ENCODE measurements around the gene AP2A1.

Gene AP2A1

DNA sequence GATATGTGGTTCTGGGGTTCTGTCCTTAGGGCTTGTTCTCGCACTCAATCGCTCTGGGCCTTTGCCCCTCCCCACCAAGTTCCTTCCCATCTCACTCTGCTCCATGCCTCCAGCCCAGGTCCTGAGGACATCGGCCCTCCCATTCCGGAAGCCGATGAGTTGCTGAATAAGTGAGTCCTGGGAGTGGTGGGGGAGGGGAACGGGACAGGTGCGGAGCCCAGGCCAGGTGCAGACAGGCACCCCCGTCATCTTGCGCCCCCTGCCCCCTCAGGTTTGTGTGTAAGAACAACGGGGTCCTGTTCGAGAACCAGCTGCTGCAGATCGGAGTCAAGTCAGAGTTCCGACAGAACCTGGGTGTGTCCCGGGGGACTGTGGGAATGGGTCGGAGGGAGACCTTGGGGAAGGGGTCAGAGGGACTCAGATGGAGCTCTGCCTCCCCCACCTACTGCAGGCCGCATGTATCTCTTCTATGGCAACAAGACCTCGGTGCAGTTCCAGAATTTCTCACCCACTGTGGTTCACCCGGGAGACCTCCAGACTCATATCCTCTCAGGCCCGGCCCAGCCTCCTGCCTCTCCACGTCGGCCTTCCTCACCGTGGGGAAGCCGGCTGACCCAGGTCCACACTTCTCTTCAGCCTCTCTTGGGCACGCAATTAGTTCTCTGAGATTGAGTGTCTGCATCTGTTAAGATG lies 36.2 kb downstream of the AP2A1 start:
- no peak for DNase-seq (ENCODE audit: low spot score)
- in situ Hi-C loops (cut with MboI; ENCODE audit: low sequenced_read_pairs, unreplicated experiment) = no loop called here
- TF ChIP-seq, protein P1, sequence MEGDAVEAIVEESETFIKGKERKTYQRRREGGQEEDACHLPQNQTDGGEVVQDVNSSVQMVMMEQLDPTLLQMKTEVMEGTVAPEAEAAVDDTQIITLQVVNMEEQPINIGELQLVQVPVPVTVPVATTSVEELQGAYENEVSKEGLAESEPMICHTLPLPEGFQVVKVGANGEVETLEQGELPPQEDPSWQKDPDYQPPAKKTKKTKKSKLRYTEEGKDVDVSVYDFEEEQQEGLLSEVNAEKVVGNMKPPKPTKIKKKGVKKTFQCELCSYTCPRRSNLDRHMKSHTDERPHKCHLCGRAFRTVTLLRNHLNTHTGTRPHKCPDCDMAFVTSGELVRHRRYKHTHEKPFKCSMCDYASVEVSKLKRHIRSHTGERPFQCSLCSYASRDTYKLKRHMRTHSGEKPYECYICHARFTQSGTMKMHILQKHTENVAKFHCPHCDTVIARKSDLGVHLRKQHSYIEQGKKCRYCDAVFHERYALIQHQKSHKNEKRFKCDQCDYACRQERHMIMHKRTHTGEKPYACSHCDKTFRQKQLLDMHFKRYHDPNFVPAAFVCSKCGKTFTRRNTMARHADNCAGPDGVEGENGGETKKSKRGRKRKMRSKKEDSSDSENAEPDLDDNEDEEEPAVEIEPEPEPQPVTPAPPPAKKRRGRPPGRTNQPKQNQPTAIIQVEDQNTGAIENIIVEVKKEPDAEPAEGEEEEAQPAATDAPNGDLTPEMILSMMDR (IDR thresholded peaks at IDR 0.05; ENCODE audit: borderline replicate concordance, control extremely low read depth, extremely low read depth, insufficient read depth, missing control alignments) = no peak

DNA sequence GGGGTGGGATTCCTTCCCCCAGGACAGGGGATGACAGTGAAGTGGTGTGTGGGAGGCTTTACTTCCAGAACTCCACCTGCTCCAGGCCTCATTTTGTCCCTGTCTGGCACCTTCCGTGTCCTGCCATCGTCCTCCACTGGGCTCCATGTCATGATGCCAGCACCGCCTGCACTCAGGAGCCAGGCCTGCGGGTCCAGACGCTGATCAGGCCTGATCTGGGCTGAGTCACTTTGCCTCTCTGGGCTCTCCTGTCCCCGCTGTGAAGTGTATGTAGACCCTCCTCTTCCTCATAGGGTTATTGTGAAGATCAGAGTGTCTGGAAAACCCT lies 36.7 kb downstream of the AP2A1 start:
- in situ Hi-C loops (cut with MboI; ENCODE audit: low sequenced_read_pairs, unreplicated experiment) = no loop called here

DNA sequence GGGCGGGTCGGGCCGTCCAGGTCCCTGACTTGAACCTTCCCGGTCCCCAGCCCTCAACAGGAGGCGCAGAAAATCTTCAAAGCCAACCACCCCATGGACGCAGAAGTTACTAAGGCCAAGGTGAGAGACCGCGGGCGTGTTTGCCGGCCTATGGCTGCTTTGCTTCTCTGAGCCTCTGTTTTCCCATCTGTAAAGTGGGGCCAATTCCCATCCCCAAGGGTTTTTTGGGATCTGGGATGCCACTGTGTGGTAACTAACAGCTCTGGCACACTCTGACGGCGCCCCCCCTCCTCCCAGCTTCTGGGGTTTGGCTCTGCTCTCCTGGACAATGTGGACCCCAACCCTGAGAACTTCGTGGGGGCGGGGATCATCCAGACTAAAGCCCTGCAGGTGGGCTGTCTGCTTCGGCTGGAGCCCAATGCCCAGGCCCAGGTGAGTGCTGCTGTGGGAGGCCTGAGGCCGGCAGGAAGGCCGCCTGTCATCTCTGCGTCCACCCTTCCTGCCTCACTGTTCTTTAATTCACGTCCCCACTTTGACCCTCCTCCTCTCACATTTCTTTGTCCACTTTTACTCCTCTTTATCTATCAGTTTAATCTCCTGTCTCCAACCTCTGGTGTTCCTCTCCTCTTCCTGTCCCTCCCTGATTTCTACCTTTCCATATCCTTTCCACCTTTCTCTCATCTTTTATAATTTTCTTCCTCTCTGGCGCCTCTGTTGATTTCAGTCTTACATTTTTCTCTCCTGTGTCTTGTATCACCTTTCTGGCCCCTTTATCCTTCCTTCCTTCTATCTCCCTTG lies 39.2 kb downstream of the AP2A1 start:
- TF ChIP-seq, protein P1 (IDR thresholded peaks at IDR 0.05; ENCODE audit: borderline replicate concordance, control extremely low read depth, extremely low read depth, insufficient read depth, missing control alignments) = no peak
- in situ Hi-C loops (cut with MboI; ENCODE audit: low sequenced_read_pairs, unreplicated experiment) = no loop called here
- no peak for DNase-seq (ENCODE audit: low spot score)

More for the DNA sequence above, 36.7 kb downstream of the AP2A1 start:
- no peak for DNase-seq (ENCODE audit: low spot score)
- TF ChIP-seq, protein P1 (IDR thresholded peaks at IDR 0.05; ENCODE audit: borderline replicate concordance, control extremely low read depth, extremely low read depth, insufficient read depth, missing control alignments) = no peak

DNA sequence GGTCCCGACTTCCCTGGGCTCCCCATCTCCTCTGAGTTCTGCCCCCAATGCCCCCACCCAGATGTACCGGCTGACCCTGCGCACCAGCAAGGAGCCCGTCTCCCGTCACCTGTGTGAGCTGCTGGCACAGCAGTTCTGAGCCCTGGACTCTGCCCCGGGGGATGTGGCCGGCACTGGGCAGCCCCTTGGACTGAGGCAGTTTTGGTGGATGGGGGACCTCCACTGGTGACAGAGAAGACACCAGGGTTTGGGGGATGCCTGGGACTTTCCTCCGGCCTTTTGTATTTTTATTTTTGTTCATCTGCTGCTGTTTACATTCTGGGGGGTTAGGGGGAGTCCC lies 39.8 kb downstream of the AP2A1 start:
- DNase-seq (ENCODE audit: low spot score) = no peak
- TF ChIP-seq, protein P1 (IDR thresholded peaks at IDR 0.05; ENCODE audit: borderline replicate concordance, control extremely low read depth, extremely low read depth, insufficient read depth, missing control alignments) = no peak
- in situ Hi-C loops (cut with MboI; ENCODE audit: low sequenced_read_pairs, unreplicated experiment) = no loop called here

DNA sequence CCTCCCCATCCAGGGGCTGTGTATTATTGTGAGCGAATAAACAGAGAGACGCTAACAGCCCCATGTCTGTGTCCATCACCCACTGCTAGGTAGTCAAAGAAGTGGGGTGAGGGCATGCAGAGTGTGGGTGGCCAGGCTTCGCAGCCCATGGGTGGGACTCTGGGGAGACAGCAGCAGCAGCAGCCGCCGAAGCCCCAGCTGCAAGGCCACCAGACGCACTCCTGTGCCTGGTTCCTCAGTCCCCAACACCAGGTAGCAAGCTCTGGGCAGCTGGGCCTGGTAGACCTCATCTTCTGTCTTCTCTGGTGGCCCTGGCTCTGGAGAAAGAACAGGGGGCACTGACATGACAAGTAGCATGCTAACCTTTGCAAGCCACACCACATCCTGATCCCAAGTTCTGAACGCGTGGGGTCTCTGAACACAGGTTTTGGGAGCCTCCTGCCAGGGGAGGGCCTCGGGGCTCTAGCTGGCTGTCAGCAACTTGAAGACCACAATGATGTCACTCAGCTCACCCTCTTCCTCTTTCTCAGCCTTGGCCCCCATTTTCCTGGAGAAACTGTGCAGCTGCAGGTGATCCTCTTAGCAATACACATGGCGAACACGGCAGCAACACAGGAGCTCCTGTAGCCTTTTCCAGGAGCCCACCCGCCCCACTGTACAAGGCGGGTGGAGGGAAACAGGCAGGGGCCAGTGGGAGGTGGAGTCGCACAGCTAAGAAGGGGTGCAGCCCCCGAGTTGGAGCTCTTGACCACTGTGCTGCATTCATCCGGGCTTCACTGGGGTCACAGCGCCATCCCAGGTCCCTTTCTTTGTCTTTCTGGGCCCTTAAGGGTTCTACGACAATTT lies 40.5 kb downstream of the AP2A1 start:
- no peak for DNase-seq (ENCODE audit: low spot score)
- in situ Hi-C loops (cut with MboI; ENCODE audit: low sequenced_read_pairs, unreplicated experiment) = no loop called here
- TF ChIP-seq, protein P1 (IDR thresholded peaks at IDR 0.05; ENCODE audit: borderline replicate concordance, control extremely low read depth, extremely low read depth, insufficient read depth, missing control alignments) = no peak

DNA sequence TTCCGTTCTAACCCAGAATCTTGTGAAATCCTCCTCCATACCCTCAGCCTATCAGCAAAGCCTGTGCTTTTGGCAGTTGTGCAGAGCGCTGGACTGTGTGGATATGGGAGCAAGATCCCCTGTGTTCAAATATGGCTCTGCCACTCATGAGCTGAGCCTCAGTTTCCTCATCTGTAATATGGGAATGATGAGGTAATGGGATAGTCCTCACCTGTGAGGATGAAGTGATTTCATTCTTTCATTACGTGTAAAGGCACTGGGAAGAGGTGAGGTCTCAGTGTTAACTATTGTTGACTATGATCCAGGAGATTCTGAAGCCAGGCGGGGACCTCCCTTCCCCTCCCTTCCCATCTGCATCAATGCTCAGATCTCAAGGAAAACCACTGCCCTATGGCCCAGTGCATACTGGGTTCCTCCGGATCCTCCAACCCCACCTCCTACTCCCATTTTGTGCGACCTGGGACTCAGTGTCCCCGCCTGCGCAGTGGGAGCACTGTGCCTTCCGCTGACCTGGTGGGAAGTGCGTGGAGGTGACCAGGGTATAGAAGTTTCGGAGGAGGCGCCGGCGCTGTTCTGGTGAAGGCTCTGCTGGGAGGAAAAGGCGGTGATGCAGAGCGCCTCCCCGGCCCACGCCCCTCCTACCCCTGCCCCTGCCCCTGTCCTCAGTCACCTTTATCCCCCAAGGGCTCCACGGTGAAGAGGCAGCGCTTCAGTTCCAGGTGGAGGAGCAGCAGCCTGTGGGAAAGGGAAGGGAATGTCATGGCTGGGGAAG lies 41.3 kb downstream of the AP2A1 start:
- no peak for DNase-seq (ENCODE audit: low spot score)
- TF ChIP-seq, protein P1 (IDR thresholded peaks at IDR 0.05; ENCODE audit: borderline replicate concordance, control extremely low read depth, extremely low read depth, insufficient read depth, missing control alignments) = no peak
- in situ Hi-C loops (cut with MboI; ENCODE audit: low sequenced_read_pairs, unreplicated experiment) = no loop called here
